Measurements from ENCODE around the gene CFAP119.

CFAP119 gene

GRCh38 chr16:30737794-30738648 is 23.8 kb downstream of the CFAP119 start:
- no peak for DNase-seq (ENCODE audit: low read depth)
- no peak for TF ChIP-seq CTCF (IDR thresholded peaks at IDR 0.05; ENCODE audit: control insufficient read depth, extremely low read depth, insufficient read depth)
- H3K4me3 ChIP-seq (ENCODE audit: low read depth, low read length), result no peak overlapping the region

GRCh38 chr16:30736995-30737793 is 24.7 kb downstream of the CFAP119 start:
- no peak for TF ChIP-seq CTCF (IDR thresholded peaks at IDR 0.05; ENCODE audit: control insufficient read depth, extremely low read depth, insufficient read depth)
- no peak for DNase-seq (ENCODE audit: low read depth)
- H3K4me3 ChIP-seq (ENCODE audit: low read depth, low read length), result no peak overlapping the region

- no peak for TF ChIP-seq CTCF (IDR thresholded peaks at IDR 0.05; ENCODE audit: control insufficient read depth, extremely low read depth, insufficient read depth)
- no peak overlapping the region for H3K4me3 ChIP-seq (ENCODE audit: low read depth, low read length)
These were observed 30.5 kb downstream of the CFAP119 start for GRCh38 chr16:30731411-30731810.

GRCh38 chr16:30728899-30729672 is 32.8 kb downstream of the CFAP119 start:
- H3K4me3 ChIP-seq (ENCODE audit: low read depth, low read length), result no peak overlapping the region
- DNase-seq (ENCODE audit: low read depth), result no peak
- no peak for TF ChIP-seq CTCF (IDR thresholded peaks at IDR 0.05; ENCODE audit: control insufficient read depth, extremely low read depth, insufficient read depth)

More at GRCh38 chr16:30731411-30731810, 30.5 kb downstream of the CFAP119 start:
- DNase-seq (ENCODE audit: low read depth), result no peak

- H3K4me3 ChIP-seq (ENCODE audit: low read depth, low read length), result no peak overlapping the region
- TF ChIP-seq CTCF (IDR thresholded peaks at IDR 0.05; ENCODE audit: control insufficient read depth, extremely low read depth, insufficient read depth), result no peak
- no peak for DNase-seq (ENCODE audit: low read depth)
These were observed 33.5 kb downstream of the CFAP119 start for GRCh38 chr16:30728321-30728720.

GRCh38 chr16:30725418-30725792 is 36.5 kb downstream of the CFAP119 start:
- TF ChIP-seq CTCF (IDR thresholded peaks at IDR 0.05; ENCODE audit: control insufficient read depth, extremely low read depth, insufficient read depth), result no peak
- no peak for DNase-seq (ENCODE audit: low read depth)
- no peak overlapping the region for H3K4me3 ChIP-seq (ENCODE audit: low read depth, low read length)
